Nephron (organoid): ENCODE data around the gene IGSF1.

ENCODE experiments used
- H3K27ac Mint-ChIP-seq, 3 experiments: 2 replicates each; pipeline ENCODE4 v1.8.0; 2020; ENCODE audit warnings: mixed read lengths in 3 of 3, mild to moderate bottlenecking in 2 of 3, moderate library complexity in 1 of 3
- H3K27me3 Mint-ChIP-seq: 2 replicates; pipeline ENCODE4 v1.8.0; 2021; ENCODE audit warnings: low read depth, mild to moderate bottlenecking, moderate library complexity, mixed read lengths
- H3K36me3 Mint-ChIP-seq: 2 replicates; pipeline ENCODE4 v1.8.0; 2020; ENCODE audit warnings: low read depth, mixed read lengths
- H3K4me1 Mint-ChIP-seq: 2 replicates; pipeline ENCODE4 v1.8.0; 2020; ENCODE audit warnings: mixed read lengths
- H3K4me3 Mint-ChIP-seq, 3 experiments: 2 replicates each; pipeline ENCODE4 v1.8.0; 2020; ENCODE audit warnings: mild to moderate bottlenecking in 3 of 3, mixed read lengths in 3 of 3, moderate library complexity in 2 of 3
- H3K9me3 Mint-ChIP-seq: 2 replicates; pipeline ENCODE4 v1.8.0; 2020; ENCODE audit warnings: mixed read lengths
- CTCF ChIP-seq, 3 experiments: fragments of 200-600 bp; sonication (generic); IDR thresholded peaks; one replicate each; pipeline ENCODE4 v1.5.0; 2021; ENCODE audit warnings: antibody characterized with exemption in 3 of 3; ENCODE audit not compliant: unreplicated experiment in 3 of 3

IGSF1 gene

DNA sequence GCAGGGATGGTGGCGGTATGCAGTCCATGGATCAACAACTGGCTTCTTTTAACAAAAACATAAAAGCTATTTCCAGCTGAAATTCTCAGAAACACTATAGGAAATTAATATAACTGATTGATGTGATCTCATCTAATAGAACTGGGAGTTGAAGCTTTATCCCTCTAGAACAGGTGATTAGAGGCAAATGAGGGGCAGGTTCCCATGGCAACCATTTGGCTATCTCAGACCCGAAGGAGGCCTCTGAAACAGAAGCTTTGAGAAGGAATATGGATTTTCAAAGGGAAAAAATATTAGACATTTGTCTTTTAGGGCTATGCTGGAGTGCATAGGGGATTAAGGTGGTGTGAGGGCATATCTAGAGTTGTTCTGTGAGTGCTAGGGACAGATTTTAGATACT lies 50.0 kb downstream of the IGSF1 start:
- no peak for TF ChIP-seq CTCF (IDR thresholded peaks at IDR 0.05; ENCODE audit: unreplicated experiment in 3 of 3)
- Mint-ChIP-seq H3K4me1 (peaks cover 46% of the 10 kb centered on the region), H3K4me3 (no peak overlapping the region), H3K36me3 (no peaks in the 10 kb centered on the region), H3K27ac (peak overlapping the region in 1 of 3 experiments; percentile 83), H3K9me3 (peaks cover 7% of the 10 kb centered on the region), H3K27me3 (peaks cover 17% of the 10 kb centered on the region)

DNA sequence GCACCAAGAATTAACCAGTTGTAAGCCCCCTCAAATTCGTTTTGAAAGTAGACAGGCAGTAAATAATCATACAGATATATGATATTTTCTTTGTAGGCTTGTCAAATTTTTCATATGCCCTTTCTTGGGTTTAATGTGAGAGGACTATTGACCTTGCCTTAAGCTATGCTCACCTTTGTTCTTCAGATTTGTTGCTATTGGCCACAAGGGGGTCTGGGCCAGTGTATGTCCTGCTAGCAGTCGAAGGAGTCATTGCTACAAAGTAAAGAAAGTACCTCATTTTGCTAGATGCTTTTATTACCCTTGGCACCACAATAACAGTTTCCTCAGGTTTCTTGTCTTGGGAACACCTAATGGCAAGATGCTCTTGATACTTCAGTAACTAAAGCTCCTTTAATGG lies 51.7 kb downstream of the IGSF1 start:
- no peaks in the 10 kb centered on the region for H3K36me3 Mint-ChIP-seq
- peaks cover 7% of the 10 kb centered on the region for H3K9me3 Mint-ChIP-seq
- H3K27ac Mint-ChIP-seq, result no peak overlapping the region
- H3K27me3 Mint-ChIP-seq, result peaks cover 17% of the 10 kb centered on the region
- H3K4me1 Mint-ChIP-seq, result peaks cover 46% of the 10 kb centered on the region
- no peak for TF ChIP-seq CTCF (IDR thresholded peaks at IDR 0.05; ENCODE audit: unreplicated experiment in 3 of 3)
- H3K4me3 Mint-ChIP-seq, result no peak overlapping the region

DNA sequence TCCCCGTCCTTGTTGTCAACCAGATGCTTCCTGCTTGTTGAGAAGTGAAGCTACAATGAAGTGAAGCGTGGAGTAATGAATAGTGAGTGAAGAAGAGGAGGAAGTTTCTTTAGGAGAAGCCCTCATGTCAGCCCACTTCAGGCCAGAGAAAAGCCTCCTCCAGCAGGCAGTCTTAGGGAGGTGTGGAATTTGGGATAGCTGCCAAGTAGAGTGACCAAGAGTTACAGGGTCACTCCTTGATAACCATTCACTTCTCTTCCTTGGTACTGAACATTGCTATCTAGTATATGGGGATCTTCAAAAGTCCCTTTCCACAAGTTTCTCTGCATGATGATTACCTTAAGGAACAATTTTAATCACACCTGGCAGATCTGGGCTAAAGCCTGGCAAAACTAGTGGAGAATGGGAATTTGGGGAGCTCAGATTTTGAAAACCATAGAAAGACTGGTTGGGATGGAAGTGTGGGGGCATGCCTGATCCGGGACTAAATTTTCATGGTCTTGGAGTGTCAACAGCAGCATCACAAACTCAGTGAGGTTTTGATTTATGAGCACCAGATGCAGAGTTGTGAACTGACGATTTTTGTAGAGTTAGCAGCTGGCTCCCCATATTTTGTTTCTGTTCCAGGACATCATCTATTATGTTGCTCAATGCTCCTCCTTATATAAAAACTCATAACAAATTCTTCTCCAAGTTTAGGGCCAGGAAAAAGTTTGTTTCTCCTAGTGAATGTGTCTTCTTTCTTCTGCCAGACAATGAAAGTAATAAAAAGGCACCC lies 53.1 kb downstream of the IGSF1 start:
- no peak for TF ChIP-seq CTCF (IDR thresholded peaks at IDR 0.05; ENCODE audit: unreplicated experiment in 3 of 3)
- Mint-ChIP-seq H3K36me3 (no peaks in the 10 kb centered on the region), H3K27ac (peak overlapping the region; percentile 79 to 90 (median 88)), H3K4me3 (peak overlapping the region in 1 of 3 experiments; percentile 8), H3K4me1 (peaks cover 46% of the 10 kb centered on the region), H3K27me3 (peaks cover 17% of the 10 kb centered on the region), H3K9me3 (peaks cover 7% of the 10 kb centered on the region)

DNA sequence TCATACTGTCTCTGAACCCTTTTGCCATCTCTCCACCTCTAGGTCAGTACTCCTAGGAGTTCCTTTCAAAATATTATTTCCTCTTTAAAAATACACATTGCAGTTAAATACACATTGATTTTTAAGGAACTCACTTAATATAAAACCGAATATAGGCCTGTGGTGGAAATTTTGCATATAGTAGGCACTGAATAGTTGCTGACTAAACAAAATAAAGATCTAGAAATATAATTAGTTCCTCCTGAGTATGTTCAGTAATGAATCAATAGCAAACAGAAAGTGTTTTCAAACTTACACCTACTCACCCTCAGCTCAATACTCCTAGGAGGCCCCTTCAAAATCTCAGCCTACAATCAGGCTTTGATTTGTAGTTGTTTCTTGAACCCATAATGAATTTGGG lies 61.5 kb downstream of the IGSF1 start:
- Mint-ChIP-seq H3K4me1 (no peaks in the 10 kb centered on the region), H3K4me3 (no peak overlapping the region), H3K36me3 (no peaks in the 10 kb centered on the region), H3K9me3 (no peaks in the 10 kb centered on the region), H3K27ac (no peak overlapping the region), H3K27me3 (no peaks in the 10 kb centered on the region)
- TF ChIP-seq CTCF (IDR thresholded peaks at IDR 0.05; ENCODE audit: unreplicated experiment in 3 of 3), result no peak

DNA sequence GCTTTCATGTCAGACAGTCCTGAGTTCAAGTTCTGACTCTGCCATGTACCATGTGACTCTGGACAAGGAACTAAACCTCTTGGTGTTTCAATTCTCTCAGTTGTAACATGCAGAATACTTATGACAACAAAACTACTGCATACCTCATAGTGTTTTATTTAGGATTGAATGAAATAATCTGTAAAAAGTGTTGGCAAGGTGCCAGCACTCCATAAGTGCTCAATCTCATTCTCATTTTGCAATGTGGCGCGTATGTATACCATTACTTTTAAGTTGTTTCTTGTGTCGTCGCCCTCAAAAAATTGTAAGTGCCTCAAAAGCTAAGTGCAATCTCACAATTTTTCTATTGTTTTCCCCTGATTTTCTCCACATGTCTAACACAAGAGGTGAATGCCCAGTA lies 62.5 kb downstream of the IGSF1 start:
- no peak overlapping the region for H3K27ac Mint-ChIP-seq
- H3K4me1 Mint-ChIP-seq, result no peaks in the 10 kb centered on the region
- TF ChIP-seq CTCF (IDR thresholded peaks at IDR 0.05; ENCODE audit: unreplicated experiment in 3 of 3), result no peak
- H3K4me3 Mint-ChIP-seq, result no peak overlapping the region
- no peaks in the 10 kb centered on the region for H3K27me3 Mint-ChIP-seq
- no peaks in the 10 kb centered on the region for H3K9me3 Mint-ChIP-seq
- no peaks in the 10 kb centered on the region for H3K36me3 Mint-ChIP-seq

GRCh38 chrX:131225078-131225477 lies 64.0 kb downstream of the IGSF1 start:
- H3K4me1 Mint-ChIP-seq, result no peaks in the 10 kb centered on the region
- no peak overlapping the region for H3K4me3 Mint-ChIP-seq
- no peaks in the 10 kb centered on the region for H3K9me3 Mint-ChIP-seq
- H3K27me3 Mint-ChIP-seq, result no peaks in the 10 kb centered on the region
- TF ChIP-seq CTCF (IDR thresholded peaks at IDR 0.05; ENCODE audit: unreplicated experiment in 3 of 3), result no peak
- H3K27ac Mint-ChIP-seq, result no peak overlapping the region
- no peaks in the 10 kb centered on the region for H3K36me3 Mint-ChIP-seq
